CD14-positive monocyte (primary cell): ENCODE measurements around the gene PYGM. TPM values are rescaled to one million over a fixed set of nuclear protein-coding genes. Genes with fewer than 3 reads are reported as not detected.

Experiments
- DNase-seq, 3 donors: peaks; one replicate each; pipeline ENCODE4 v3.0.0-alpha.2; 2011 to 2022
- H2AFZ ChIP-seq: 2 replicates; pipeline ENCODE4 v1.6.0; 2012; ENCODE audit warnings: mild to moderate bottlenecking, low read depth, low read length, inconsistent platforms; ENCODE audit not compliant: insufficient read depth, poor library complexity, severe bottlenecking
- H3K27ac ChIP-seq, 2 donors: 1 replicate in 1 of 2; 2 replicates in 1 of 2; pipeline ENCODE4 v1.5.1; 2012 to 2013; ENCODE audit warnings: low read length in 2 of 2, control low read depth in 1 of 2, inconsistent platforms in 1 of 2, low read depth in 1 of 2, mild to moderate bottlenecking in 1 of 2
- H3K27me3 ChIP-seq, 2 donors: one replicate each; pipeline versions ENCODE4 v1.6.0 to v1.6.1; 2011 to 2013; ENCODE audit warnings: low read length in 2 of 2; ENCODE audit not compliant: control insufficient read depth in 2 of 2, insufficient read depth in 2 of 2
- H3K36me3 ChIP-seq, 2 donors: replicated peaks in 1 of 2; 1 replicate in 1 of 2; 2 replicates in 1 of 2; pipeline versions ENCODE4 v1.5.1 to v1.6.1; 2012 to 2013; ENCODE audit warnings: low read length in 2 of 2, control low read depth in 1 of 2, inconsistent platforms in 1 of 2, mild to moderate bottlenecking in 1 of 2; ENCODE audit not compliant: insufficient read depth in 2 of 2, control insufficient read depth in 1 of 2
- H3K4me1 ChIP-seq, 2 donors: 1 replicate in 1 of 2; 2 replicates in 1 of 2; pipeline versions ENCODE4 v1.5.1 to v1.6.1; 2012 to 2013; ENCODE audit warnings: low read length in 2 of 2, control low read depth in 1 of 2, inconsistent platforms in 1 of 2, mild to moderate bottlenecking in 1 of 2, moderate library complexity in 1 of 2; ENCODE audit not compliant: insufficient read depth in 2 of 2, control insufficient read depth in 1 of 2
- H3K4me2 ChIP-seq: replicated peaks from 2 replicates; pipeline ENCODE3; 2012; ENCODE audit warnings: low read length, moderate library complexity, mild to moderate bottlenecking; ENCODE audit not compliant: poor library complexity, severe bottlenecking; ENCODE audit errors: extremely low read depth
- H3K4me3 ChIP-seq, 3 experiments: fragments of 200-600 bp in 1 of 3; sonication (generic) in 1 of 3; replicated peaks in 1 of 3; 1 replicate in 2 of 3; 2 replicates in 1 of 3; pipeline ENCODE4 v1.5.1; 2011 to 2013; ENCODE audit warnings: low read length in 3 of 3, mild to moderate bottlenecking in 3 of 3, control low read depth in 2 of 3, low read depth in 2 of 3, inconsistent platforms in 1 of 3, moderate library complexity in 1 of 3
- H3K79me2 ChIP-seq: 2 replicates; pipeline ENCODE4 v1.6.0; 2012; ENCODE audit warnings: mild to moderate bottlenecking, control low read depth, inconsistent platforms, low read length, moderate library complexity; ENCODE audit not compliant: insufficient read depth
- H3K9ac ChIP-seq: 2 replicates; pipeline ENCODE4 v1.6.0; 2017; ENCODE audit warnings: low read length, mild to moderate bottlenecking; ENCODE audit not compliant: insufficient read depth, poor library complexity, severe bottlenecking
- H3K9me3 ChIP-seq, 2 donors: replicated peaks in 1 of 2; 1 replicate in 1 of 2; 2 replicates in 1 of 2; pipeline versions ENCODE4 v1.5.1 to v1.6.1; 2012 to 2013; ENCODE audit warnings: low read length in 2 of 2, control low read depth in 1 of 2; ENCODE audit not compliant: control insufficient read depth in 1 of 2, insufficient read depth in 1 of 2
- H4K20me1 ChIP-seq: 2 replicates; pipeline ENCODE4 v1.6.0; 2012; ENCODE audit warnings: mild to moderate bottlenecking, low read length, control low read depth, moderate library complexity; ENCODE audit not compliant: insufficient read depth
- H3K27ac Mint-ChIP-seq, 7 donors: one replicate each; pipeline ENCODE4 v1.8.0; 2020; ENCODE audit warnings: mild to moderate bottlenecking in 7 of 7, mixed read lengths in 7 of 7, moderate library complexity in 6 of 7, inconsistent platforms in 2 of 7
- H3K27me3 Mint-ChIP-seq, 3 donors: one replicate each; pipeline ENCODE4 v1.8.0; 2021 to 2022; ENCODE audit warnings: low read depth in 3 of 3, mild to moderate bottlenecking in 3 of 3, mixed read lengths in 3 of 3, moderate library complexity in 3 of 3, inconsistent platforms in 1 of 3
- H3K36me3 Mint-ChIP-seq, 2 donors: one replicate each; pipeline ENCODE4 v1.8.0; 2020; ENCODE audit warnings: mixed read lengths in 2 of 2, inconsistent platforms in 1 of 2, mild to moderate bottlenecking in 1 of 2
- H3K4me1 Mint-ChIP-seq: one replicate; pipeline ENCODE4 v1.8.0; 2020; ENCODE audit warnings: mild to moderate bottlenecking, mixed read lengths
- H3K4me3 Mint-ChIP-seq, 2 donors: one replicate each; pipeline ENCODE4 v1.8.0; 2020; ENCODE audit warnings: mild to moderate bottlenecking in 2 of 2, mixed read lengths in 2 of 2, moderate library complexity in 1 of 2
- H3K9me3 Mint-ChIP-seq, 7 donors: one replicate each; pipeline ENCODE4 v1.8.0; 2020 to 2022; ENCODE audit warnings: mixed read lengths in 7 of 7, mild to moderate bottlenecking in 6 of 7, moderate library complexity in 6 of 7, inconsistent platforms in 2 of 7
- WGBS: methylation state at CpG from one replicate; pipeline ENCODE4 v1.1.5; 2013; ENCODE audit warnings: missing lambda C conversion rate; ENCODE audit not compliant: insufficient coverage; 5-methylcytosine and 5-hydroxymethylcytosine counted together
- intact Hi-C, 2 donors: fragments of 100-400 bp; cut with micrococcal nuclease; formaldehyde crosslinking; loops; one replicate each; pipeline versions ENCODE4 v1.15.0 to v1.15.1; 2023
- polyA plus RNA-seq, 3 donors: library from polyadenylated mRNA; depleted of rRNA in 1 of 3; unstranded in 2 of 3; stranded (reverse) in 1 of 3; fragments of 300-500 nt in 2 of 3; fragments of >200 nt in 1 of 3; fragmentation: Illumina TruSeq in 2 of 3; gene quantifications; 1 replicate in 2 of 3; 2 replicates in 1 of 3; pipeline ENCODE4 v1.2.3, GENCODE V29; 2012 to 2021
- TF ChIP-seq, protein P1 (sequence below): fragments of 200-600 bp; IDR thresholded peaks from one replicate; pipeline ENCODE4 v1.8.0; 2022; ENCODE audit warnings: antibody characterized with exemption, mild to moderate bottlenecking

The PYGM gene
- polyA plus RNA-seq, 3 donors, result 0.05 to 1.8 TPM; not detected in 1

DNA sequence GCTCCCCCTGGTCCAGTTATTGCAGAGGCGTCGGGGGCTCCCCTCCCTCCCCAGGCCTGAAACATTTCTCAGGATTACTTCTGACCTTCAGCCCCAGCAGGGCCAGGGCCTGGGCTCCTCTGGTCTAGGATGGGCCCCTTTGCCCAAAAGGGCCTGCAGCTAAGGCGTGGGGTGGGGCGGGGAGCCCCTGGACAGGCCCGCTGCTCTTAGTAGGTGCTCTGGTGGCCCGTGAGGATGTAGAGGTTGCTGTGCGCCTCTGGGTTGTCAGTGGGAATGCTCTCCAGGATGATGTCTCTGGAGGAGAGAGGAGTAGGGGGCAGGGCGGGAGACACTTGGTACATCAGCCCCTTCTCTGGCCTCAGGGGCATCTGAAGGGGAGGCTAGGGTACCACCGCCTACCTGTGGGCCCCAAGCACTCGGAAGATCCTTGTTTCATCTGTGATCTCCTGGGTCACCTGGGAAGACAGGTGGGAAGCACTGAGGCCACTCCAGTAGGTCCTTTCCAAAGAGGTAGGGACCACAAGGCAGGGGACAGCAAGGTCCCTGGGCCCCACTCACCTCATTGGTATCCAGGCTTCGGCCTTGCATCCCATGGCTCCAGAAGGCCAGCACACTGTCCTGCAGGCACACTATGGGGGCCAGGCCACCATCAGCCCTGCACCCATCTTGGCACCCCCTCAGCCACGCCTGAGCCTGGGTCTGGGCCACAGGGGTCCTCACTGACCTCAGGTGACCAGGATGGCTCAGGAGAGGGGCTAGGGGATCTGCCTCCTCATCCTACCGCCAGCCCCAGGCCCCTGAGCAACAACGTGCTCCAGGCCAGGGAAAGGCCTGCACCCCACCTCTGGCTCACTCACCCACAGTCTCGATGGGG is 29.8 kb upstream of the PYGM start:
- peak overlapping the region in 1 of 7 donors; percentile 10 for H3K27ac Mint-ChIP-seq

More for the DNA sequence above, 29.8 kb upstream of the PYGM start:
- WGBS, result 95% methylated on average over 15 of the region's 15 CpGs
- no peak overlapping the region for H3K4me3 ChIP-seq
- TF ChIP-seq, protein P1, sequence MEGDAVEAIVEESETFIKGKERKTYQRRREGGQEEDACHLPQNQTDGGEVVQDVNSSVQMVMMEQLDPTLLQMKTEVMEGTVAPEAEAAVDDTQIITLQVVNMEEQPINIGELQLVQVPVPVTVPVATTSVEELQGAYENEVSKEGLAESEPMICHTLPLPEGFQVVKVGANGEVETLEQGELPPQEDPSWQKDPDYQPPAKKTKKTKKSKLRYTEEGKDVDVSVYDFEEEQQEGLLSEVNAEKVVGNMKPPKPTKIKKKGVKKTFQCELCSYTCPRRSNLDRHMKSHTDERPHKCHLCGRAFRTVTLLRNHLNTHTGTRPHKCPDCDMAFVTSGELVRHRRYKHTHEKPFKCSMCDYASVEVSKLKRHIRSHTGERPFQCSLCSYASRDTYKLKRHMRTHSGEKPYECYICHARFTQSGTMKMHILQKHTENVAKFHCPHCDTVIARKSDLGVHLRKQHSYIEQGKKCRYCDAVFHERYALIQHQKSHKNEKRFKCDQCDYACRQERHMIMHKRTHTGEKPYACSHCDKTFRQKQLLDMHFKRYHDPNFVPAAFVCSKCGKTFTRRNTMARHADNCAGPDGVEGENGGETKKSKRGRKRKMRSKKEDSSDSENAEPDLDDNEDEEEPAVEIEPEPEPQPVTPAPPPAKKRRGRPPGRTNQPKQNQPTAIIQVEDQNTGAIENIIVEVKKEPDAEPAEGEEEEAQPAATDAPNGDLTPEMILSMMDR, result no peak
- no peaks in the 10 kb centered on the region for H3K4me1 ChIP-seq
- Mint-ChIP-seq H3K4me1 (peaks cover 2% of the 10 kb centered on the region), H3K27me3 (no peaks in the 10 kb centered on the region), H3K4me3 (no peak overlapping the region), H3K9me3 (no peaks in the 10 kb centered on the region), H3K36me3 (peaks cover 41 to 47% of the 10 kb centered on the region in 2 donors)
- H3K4me2 ChIP-seq, result no peak overlapping the region
- peaks cover 43 to 47% of the 10 kb centered on the region in 2 donors for H3K36me3 ChIP-seq
- H3K27ac ChIP-seq, result no peak overlapping the region
- no peak overlapping the region for H3K9ac ChIP-seq
- no peak for DNase-seq
- intact Hi-C loops, result loop anchor here in 1 of 2 donors (10.0 kb wide), 1 partner anchor 55 kb away; the partner anchor contains the start of gene CDC42BPG
- H4K20me1 ChIP-seq, result no peaks in the 10 kb centered on the region
- no peaks in the 10 kb centered on the region for H3K79me2 ChIP-seq
- H2AFZ ChIP-seq, result no peak overlapping the region
- no peaks in the 10 kb centered on the region for H3K9me3 ChIP-seq
- no peaks in the 10 kb centered on the region for H3K27me3 ChIP-seq
